ENCODE measurements around the gene PRKAR1B. TPM values are rescaled to one million over a fixed set of nuclear protein-coding genes. Genes with fewer than 3 reads are reported as not detected.

Gene PRKAR1B
- total RNA-seq, 1 donor from 2014 or later, result 81.9 TPM

DNA sequence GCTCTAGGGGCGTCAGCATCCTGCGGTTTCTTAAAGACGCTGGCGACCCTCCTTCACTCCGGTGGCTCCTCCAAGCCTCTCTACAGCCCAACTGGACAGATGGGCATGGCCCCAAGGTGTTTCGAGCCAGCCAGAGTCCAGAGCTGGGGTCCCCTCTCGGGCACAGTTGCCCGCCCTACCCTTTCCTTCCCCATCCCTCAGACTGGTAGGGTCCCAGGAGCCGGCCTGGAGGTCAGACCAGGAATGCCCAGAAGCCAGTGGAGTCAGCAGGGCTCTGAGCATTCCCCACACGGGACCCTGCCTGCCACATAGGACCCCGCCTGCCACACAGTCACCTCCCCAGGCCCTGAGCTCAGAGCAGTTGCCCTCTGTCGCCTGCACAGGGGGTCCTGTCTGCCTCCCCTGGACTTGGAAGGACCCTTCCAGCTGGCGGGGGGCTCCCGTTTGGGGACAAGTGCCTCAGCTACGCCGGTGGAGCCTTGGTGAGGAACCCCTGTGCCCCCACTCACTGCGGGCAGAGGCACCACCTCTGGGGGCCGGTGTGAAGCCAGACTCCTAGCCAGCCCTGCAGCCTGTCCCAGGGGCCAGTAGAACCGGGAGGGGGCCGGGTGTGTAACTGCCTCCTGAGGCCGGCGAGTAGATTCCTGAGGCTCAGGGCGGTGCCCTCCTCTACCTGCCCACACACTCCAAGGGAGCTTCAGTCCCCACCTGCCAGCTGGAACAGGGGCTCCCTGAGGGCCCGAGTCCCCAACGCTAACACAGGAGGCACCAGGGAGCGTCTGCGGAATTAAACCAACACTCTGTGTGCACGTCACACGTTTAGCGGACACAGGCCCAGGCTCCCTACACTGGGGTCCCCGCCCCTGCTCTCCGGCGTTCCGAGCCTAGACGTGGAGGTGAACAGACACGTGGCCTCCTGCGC lies 188.1 kb downstream of the PRKAR1B start:
- no peak for DNase-seq

DNA sequence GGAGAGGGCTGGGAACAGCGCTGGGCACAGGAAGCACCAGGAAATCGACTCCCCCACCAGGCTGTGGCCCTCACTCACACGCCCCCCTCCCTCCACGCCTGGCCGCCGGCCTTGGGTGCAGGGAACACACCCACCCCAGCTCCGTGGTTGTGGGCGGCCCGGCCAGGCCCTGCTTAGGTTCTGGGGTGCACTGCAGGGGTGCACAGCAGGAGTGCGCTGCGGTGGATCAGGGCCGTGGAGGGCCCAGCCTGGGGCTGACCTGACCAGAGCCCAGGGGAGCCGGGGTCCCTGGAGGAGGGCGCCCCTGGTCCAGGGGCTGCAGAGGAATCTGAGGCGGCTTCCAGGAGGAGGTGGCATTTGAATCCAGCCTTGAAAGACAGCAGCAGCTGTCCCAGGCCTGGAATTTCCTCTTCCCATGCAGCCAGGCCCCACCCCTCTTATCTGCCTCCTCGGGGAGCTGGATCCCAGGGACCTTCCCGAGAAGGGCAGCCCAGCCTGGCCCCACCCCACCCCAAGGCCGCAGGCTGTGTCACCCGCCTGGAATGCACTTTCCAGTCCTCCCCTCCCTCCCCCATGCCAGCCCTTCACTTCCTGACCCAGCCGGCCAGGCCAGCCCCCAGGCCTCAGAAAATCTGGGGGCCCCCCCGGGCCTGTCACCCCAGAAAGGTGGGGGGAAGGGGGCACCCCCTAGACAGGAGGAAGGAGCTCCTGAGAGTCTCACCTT lies 189.0 kb downstream of the PRKAR1B start:
- DNase-seq, result no peak

DNA sequence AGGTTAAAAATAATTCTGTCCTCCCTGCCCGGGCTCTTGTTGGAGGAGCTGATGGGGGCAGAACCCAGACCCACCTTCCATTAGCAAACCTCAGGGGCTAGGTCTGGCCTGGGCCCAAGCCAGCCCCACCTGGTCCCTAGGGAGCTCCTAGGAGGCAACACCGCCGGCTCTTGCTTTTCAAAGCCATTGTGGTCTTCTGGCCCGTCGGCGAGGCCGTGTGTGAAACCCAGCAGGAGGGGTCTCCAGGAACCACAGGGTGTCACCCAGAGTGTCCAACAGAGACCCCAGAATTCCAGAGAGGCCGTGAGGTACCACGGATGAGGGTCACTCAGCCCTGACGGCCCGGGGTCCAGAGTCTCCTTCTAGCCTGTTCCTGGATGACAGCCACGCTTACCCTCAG lies 190.8 kb downstream of the PRKAR1B start:
- DNase-seq, result no peak

DNA sequence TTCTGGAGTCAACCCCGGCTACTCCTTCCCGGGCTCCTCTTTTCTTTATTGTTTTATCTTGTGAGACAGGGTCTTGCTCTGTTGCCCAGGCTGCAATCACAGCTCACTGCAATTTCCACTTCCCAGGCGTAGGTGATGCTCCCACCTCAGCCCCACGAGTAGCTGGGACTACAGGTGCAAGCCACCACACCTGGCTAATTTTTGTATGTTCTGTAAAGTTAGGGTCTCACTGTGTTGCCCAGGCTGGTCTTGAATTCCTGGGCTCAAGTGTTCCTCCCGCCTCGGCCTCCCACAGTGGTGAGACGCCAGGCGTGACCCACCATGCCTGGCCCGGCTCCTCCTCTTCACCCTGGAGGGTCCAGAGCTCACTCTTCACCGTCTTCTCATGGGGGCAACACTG lies 192.1 kb downstream of the PRKAR1B start:
- DNase-seq, result no peak

DNA sequence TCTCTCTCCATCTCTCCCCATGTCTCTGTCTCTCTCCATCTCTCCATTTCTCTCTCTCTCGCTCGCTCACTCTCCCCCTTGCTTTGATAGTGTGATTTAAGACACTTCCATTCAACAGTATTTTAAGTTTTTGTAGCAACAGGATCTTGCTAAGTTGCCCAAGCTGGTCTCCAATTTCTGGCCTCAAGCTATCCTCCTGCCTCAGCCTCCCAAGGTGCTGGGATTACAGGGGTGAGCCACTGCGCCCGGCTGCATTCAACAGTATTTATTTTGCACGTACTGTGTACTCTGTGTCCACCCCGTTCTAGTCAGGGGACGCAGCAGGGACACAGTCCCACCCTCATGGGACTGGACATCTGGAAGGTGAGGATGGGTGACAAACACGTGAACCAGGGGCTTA lies 193.0 kb downstream of the PRKAR1B start:
- no peak for DNase-seq

DNA sequence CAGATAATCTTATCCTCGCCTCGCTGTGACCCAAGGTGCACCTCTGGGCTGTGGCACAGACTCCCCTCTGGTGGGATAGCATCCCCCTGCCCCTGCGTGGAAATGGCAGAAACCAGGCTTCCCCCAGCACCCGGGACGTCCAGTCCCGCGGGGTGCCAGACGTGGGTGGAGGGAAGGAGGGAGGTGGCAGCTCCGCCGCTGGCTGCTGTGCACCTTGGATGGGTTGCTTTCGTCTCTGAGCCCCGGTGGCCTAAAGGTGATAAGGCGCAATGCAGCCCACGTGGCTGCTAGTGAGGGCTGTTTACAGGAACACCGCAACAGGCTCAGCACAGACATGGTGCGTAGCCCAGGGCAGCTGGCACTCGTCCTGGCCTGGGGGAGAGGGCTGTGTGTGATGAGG lies 193.8 kb downstream of the PRKAR1B start:
- no peak for DNase-seq

DNA sequence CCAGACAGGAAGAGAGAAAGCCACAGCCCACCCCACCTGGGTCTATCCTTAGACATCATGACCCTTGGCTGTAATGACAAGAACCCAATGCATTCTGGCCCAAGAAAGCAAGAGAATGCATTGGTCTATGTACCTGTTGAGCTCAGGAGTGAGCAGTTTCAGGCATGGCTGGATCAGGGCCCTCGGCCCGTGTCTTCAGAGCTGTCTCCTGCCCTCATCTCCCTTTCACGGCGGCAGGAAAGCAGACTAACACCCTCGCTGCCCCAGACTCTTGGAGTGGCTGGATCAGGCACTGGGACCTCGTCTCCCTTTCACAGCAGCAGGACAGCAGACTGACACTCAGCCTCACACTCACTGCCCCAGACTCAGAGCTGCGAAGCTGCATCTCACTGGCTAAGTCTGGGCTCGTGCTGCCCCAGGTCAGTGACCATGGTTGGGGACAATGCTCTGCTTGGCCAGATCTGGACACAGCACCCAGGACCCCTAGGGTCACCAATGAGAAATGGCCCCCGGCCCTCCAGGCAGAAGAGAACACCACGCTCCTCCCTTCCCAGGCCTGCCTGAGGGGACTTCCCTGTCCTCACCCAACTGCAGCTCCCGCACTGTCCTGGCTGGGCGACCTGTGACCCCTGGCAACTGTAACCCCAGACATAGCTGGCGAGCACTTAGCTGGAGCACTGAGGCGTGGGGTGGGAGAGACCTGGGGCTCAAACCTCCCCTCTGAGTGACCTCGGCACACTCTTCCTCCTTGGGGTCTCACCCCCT lies 194.5 kb downstream of the PRKAR1B start:
- DNase-seq, result no peak

DNA sequence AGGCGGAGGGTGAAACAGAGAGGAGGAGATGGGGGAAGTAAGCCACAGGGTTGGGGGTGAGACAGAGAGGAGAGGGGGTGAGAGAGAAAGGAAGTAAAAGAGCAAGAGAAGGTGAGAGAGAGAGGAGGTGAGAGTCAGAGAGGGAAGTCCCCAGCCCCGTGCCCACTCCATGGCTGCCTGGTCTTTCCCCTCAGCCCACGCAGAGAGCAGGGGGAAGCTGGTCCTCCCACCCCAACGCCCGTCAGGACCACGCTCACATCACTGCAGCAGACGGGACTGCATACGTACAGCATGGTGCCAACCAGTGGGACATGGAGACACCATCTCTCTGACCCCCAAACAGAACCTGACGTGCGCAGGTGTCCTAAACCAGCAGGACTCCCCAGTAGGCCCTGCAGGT lies 195.3 kb downstream of the PRKAR1B start:
- no peak for DNase-seq

DNA sequence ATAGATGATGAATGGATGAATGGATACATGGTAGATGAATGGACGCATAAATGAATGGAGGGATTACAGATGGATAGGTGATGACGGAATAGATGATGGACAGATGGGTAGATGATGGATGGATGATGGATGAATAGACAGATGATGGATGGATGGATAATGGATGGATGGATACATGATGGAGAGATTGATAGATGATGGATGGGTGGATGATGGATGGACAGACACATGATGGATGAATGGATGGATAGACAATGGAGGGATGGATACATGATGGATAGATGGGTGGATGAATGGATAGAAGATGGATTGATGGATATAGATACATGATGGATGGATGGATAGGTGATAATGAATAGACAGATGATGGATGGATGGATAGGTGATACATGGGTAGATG lies 198.6 kb downstream of the PRKAR1B start:
- DNase-seq, result no peak

DNA sequence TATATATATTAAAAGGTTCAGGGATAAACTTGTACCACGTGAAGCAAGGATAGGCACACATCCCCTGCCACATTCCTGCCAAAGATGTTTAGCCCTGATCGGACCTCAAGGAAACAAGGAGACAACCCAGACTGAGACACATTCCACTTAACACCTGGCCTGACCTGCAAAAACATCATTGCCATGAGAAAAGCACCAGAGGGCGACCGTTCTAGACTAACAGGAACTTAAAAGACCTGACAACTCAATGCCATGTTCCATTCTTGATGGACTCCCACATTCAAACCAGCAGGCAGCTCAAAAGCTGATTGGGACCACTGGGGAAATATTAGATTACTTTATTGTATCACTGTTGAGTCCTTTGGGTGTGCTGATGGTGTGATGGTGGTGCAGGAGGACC lies 199.4 kb downstream of the PRKAR1B start:
- no peak for DNase-seq

DNA sequence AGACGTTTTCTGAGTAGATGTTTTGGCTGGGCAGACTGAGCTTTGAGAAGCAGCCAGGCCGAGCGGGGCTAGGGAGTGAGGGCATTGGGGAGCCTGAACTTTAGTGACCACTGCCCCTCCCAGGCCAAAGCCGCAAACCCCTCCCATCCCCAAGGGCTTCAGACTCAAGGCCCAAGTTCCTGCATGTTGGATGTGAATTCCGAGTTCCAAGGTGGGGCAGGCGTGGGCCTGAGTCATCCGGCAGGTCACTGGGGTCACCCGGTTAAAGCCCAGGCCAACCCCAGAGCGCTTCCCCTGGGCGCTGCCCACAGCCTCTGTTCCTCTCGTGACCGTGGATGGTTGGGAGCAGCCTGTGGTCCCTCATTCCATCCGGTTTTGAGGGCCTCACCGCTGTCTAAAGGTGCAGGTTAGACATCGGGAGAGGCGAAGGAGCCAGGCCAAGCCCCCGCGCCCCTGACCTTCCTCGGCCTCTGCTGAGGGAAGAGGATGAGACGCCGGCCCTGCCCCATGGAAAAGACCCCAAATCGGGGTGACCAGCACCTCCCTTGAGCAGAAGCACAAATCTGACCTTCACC lies 200.5 kb downstream of the PRKAR1B start:
- no peak for DNase-seq

DNA sequence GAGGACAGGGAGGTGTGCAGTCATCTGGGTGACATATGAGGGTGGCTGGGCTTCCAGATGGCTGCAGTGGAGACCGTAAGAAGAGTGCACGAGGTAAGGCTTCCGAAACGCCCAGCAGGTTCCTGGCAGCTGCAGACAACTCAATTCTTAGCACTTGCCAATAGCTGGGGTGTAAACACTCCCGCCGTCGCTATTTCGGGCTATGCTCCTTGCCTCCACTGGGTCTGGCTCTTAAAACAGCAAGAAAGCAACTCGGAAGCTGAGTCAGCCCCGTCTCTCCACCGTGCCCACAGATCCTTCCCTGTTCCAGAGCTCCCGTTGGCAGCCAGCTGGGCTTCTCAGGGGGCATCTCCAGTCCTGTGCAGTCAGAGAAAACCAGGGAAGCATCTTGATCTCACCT lies 201.3 kb downstream of the PRKAR1B start:
- peak; percentile 47 for DNase-seq

DNA sequence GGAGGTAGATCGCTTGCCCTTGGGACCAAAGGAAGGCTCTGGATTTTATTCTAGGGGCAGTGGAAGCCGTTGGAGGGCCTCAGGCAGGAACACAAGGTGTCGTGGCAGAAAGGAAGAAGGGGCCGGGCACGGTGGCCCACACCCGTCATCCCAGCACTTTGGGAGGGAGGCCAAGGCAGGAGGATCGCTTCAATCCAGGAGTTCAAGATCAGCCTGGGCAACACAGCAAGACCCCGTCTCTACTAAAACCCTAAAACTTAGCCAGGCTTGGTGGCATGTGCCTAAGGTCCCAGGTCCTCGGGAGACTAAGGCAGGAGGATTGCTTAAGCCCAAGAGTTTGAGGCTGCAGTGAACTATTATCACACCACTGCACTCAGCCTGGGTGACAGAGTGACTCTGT lies 202.3 kb downstream of the PRKAR1B start:
- DNase-seq, result no peak

DNA sequence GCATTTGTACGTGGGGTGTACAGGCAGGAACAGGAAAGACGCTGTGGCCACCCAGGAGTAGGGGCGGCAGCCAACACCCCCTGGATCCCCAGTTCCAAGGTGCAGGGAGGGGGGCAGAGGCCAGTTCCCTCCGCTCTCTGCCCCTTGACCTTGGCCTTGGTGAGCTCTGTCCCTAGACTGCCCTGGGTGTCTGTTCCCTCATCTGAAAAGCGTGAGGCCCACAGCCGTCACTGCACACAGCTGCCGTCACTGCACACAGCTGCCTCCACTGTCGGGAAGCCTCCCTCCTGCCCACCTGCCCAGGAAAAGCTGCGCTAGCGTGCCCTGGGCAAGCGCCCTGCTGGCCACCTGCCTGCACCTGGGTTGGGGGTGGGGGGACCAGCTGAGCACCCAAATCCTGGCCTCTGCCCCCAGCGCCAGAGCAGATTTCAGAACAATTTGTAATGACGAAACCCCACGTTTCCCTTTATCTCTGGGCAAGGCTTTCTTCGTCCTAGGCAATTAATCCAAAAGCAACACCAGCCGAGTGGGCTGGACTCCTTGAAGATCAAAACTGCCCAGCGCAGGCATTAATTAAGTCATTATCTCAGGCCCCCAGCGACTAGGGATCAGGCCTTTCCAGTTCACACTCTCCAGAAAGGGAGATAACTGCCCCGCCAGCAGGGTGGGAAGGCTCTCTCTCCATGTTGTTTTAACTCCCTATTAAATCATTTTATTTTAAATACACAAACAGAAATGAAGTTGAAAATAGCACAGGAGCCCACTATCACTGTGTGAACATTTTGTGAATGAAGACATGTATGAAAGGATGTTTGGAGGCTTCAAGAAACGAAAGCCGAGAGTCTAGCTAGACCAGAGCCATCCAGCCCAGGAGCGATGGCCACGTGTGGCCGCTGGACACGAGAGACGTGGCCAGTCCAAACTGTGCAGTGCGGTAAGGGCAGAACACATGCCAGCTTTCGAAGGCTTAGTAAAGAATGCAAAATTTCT lies 203.4 kb downstream of the PRKAR1B start:
- DNase-seq, result no peak

DNA sequence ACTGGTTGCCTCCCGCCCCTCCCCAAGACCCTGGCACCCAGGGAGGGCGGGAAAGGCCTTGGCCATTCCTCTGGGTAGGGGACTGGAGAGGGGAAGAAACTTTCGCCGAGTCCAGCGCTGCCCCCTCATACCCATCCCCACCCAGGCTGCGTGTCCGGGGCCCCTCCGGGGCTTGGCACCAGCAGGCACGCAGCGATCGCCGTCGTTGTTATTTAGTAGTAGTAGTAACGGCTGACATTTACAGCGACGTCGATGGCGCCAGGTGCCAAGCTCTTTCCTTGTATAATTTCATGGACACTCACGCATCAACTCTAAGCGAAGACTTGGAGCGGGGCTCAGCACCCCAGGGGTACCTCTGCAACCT lies 204.1 kb downstream of the PRKAR1B start:
- no peak for DNase-seq

DNA sequence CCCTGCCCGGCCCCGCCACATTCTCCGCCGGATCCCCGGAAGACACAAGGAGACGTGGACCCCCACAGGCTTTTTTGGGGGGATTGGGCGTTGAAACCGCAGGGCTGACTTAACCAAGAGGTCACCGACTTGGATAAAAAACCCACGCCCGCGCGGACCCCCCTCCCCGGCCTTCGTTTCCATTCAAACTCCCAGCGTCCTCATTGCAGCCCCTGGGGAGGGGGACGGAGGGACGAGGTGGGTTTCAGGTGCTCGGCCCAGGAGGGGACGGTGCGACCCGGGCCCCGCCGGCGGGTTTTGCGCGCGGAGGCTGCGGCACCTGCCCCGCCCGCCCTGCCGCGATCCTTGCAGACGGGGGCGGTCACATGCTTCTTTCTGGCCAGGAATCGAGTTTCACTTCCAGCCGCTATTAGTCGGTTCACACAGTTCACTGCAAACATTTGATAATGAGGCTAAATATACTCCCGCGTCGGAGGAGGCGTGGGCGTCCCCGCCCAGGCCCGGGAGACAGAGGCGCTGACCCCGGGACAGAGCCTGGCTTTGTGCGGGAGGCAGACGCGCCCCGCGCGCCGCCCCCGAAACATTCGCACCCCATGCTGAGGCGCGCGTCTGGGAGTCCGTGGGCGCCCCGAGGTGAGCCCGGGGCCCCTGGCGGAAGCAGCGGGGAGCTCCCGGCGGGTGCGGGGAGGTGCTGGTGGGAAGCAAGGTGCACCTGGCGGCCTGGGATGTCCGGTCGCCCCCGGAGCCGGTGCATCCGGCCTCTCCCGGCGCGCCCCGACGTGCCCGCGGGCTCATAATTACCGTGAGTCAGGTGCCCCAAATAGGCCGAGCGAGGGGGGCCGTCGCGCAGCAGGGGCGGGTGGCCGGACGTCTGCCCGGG lies 204.8 kb downstream of the PRKAR1B start:
- peak; percentile 16 for DNase-seq

DNA sequence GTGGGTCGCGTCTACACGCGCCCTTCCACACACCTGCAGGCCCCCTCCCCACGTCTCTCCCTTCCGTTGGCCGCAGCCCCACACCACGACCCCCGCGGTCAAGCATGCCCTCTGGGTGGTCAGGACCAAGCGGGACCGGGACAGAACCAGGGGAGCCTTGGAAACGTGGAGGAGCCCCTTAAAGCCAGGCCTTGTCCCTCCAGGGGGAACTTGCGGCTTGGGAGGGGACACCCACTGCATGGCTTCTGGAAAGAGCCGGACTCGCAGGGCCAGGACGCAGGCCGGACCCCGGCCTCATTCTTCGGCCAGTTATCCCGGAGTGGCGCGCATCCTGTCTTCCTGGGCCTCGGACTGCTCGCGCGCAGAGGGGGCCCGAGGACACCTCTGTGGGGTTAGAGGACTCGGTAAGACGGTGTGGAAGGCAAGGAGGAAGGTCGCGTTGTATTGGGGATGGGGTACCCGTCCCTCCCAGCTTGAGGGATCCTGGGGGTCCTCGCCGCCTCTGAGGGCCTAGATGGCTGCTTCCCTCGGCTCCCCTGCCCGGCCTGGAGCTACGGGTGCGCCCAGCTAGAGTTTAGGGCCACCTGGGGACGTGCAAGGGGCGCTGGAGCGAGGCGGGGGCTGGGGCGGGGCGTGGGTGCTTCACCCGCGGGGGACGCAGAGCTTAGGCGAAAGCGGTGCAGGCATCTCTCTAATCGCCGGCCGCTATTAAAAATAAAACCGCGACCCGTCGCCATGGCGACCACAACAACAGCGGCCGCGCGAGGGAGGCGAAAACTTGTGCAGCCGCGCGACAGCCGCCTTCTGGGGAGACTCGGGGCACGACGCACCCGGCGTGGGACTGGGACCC lies 205.6 kb downstream of the PRKAR1B start:
- peak; percentile 16 for DNase-seq

DNA sequence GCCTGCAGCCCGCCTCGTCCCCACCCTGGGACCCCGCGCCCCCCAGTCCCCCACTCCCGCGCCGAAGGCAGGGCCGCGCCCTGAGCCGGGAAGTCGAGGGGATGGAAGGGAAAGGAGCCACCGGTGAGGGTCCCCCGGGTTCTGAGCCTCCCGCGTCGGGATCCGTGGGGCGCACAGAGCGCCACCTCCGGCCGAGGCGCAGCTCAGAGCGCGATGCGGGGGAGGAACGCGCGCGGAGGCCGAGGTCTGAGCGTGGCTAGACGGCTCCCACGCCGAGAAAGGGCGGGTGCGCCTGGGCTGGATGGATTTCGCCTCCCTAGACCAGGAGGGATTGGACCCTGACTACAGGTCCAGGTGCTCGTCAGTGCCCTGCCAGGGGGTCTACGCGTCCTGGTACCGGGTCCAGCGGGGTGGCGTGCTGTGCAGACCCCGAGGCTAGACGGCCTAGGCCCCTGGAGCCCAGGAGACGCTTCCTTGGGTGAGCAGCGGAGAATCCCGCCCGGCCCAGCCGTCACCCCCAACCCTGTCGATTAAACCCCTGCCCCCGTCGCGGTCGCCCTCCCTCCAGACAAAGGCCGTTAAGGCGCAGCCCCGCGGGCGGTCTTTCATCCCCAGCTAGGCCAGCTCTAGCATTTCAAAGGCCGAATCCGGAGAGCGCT lies 206.4 kb downstream of the PRKAR1B start:
- DNase-seq, result no peak

All from occipital lobe (tissue), 2 donors.